Hepatocyte (in vitro differentiated cells): ENCODE measurements around the gene TMEM174.

Experiments
- CTCF ChIP-seq: fragments of 200-600 bp; sonication (generic); IDR thresholded peaks from 2 replicates; pipeline ENCODE4 v1.5.1; 2016; ENCODE audit warnings: antibody characterized with exemption, mild to moderate bottlenecking; ENCODE audit not compliant: poor library complexity
- EZH2phosphoT487 ChIP-seq: fragments of 200-600 bp; sonication (generic); IDR thresholded peaks from one replicate; pipeline ENCODE4 v1.6.1; 2018; ENCODE audit warnings: antibody characterized with exemption, mild to moderate bottlenecking, low read depth, moderate library complexity; ENCODE audit not compliant: unreplicated experiment, severe bottlenecking

GRCh38 chr5:73155271-73156222 is 17.4 kb upstream of the TMEM174 start:
- TF ChIP-seq CTCF (no peak), EZH2phosphoT487 (no peak)
